HUDEP-2 (cell line): Measurements from ENCODE around the gene LAMB4.

ENCODE experiments used
- DNase-seq, 76 experiments: peaks; one replicate each; lab custom pipeline; 2025; ENCODE audit not compliant: unreplicated experiment in 76 of 76; lab: John Stamatoyannopoulos, UW

The LAMB4 gene

DNA sequence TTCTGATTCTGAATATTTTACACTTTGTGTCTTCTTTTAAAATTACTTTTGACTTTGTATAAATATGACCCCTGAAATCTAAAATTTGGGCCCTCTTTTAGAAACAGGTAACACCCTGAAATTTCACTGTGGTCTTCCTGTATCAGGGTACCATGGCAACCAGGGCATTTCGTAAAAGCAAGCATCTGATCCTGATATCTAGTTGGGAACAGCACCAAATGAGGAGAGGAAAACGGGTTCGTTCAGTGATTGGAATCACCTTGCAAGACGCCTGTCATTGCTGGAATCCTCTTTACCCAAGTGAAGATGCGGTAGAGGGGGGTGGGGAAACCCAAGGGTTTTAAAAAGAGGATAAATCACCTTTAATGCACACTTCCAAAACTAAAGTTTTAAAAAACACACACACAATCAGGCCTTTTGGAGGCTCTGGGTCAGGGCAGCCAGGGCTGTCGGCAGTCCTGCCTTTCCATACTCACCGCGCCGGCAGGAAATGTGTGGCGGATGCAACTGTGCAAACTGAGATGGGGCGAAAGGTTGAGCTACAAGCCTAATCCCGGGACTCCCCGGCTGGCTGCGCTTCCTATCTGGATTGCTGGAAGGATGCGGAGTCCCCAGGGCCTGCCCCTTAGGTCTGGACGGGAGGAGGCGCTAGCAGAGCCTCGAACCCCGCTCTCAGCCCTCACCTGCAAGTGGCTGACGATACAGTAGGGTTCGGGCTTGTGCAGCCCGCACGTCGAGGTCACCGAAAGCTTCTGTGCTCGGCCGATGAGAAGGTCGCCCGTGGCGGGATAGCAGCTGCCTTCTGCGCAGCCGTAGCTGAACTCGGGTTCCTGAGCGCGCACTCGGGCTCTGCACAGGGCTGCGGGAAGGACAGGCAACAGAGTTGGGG, 129.0 kb downstream of the LAMB4 start:
- no peak for DNase-seq

- DNase-seq: no peak
Measured at GRCh38 chr7:107999779-108000560, 130.2 kb downstream of the LAMB4 start.

DNA sequence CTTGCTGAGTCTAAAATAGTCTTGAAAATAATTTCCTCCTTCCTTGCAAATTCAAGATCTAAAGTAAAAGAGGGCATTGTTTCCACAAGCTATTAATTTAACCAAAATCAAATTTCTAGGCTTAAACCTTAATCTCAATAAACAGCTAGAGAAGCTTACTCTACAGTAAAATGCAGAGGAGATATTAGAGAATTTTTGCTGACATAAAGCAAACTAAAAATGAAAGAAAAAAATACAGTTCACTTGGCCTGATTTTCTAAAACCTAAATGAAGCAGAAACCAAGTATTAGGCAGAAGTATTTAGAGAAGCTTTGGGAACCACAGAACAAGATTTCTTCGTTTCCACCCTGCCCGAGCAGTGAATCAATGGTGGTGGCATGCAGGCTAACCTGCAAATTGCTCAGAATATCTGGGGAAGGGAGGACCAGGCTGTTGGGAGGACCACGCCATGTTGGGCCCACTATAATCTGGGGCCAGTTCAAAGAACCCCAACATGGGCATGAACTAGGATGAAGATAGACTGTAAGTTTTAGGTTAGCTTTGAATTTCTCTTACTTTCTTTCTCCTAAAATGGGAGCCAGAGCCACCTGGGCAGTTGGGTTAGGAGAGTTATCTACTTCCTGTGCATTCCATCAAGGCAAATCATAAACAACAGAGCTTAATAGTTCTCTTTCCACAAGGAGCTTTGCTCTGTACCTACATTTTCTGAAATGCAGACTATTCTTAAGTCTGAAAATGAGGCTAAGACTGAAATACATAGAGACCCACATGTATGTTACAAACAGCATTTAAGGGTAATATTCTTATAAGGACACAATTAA, 131.3 kb downstream of the LAMB4 start:
- DNase-seq: no peak

DNA sequence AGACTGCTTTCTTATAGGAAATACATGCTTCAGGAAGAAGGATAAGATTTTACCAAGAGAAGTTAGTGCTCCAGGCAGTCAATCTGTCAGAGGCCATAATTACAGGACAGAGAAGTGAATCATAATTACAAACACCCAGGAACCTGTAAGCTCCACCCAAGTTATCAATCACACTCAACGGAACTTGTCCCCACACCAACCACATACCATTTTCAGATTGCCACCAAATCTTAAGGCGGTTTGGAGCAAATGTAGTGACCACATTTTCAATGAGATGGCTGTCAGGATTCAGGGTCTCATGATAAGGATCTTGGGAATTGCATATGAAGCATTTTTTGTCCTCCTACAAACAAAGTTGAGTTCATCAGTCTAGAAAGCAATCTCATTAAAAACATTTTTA, 132.0 kb downstream of the LAMB4 start:
- DNase-seq: no peak

- DNase-seq: no peak
Measured at GRCh38 chr7:107996072-107996882, 133.9 kb downstream of the LAMB4 start.

DNA sequence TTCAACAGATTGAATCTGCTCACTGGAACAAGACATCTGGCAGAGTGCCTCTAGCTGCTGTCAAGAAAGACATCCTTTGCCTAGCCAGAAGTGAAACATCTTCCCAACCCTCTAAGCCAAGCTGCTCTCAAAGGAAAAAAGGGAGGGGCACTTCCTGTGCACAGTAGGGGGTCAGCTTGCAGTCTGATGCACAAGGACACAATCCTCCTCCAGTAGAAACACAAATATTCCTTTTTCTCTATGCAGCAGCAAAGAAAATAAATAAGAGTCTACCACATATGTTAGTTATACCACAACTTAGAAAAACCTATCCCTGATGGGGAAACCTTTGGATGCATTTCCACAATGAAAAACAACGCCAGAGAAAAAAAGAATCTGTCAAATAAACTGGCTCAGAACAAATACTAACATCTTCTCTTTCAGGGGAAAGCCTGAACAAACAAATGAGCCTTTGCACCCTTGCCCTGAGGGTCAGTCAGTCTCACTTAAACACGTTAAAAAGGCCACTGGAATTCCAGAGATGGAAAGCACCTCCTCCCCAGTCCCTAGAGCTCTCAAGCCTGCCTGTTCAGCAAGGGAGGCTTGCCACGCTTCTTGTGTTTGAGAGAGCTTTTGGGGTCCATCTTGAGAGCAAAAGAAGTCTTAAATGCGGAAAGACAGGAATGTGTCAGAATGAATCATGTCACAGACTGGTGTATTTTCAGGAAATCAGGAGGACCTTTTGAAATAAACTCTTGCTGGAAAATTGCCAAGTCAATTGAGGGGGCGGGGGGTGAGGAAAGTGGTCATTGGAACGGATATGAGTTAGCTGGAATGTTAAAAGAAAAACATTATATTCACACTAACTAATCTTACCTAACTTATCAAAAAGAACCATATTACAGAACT, 134.7 kb downstream of the LAMB4 start:
- DNase-seq: no peak

DNA sequence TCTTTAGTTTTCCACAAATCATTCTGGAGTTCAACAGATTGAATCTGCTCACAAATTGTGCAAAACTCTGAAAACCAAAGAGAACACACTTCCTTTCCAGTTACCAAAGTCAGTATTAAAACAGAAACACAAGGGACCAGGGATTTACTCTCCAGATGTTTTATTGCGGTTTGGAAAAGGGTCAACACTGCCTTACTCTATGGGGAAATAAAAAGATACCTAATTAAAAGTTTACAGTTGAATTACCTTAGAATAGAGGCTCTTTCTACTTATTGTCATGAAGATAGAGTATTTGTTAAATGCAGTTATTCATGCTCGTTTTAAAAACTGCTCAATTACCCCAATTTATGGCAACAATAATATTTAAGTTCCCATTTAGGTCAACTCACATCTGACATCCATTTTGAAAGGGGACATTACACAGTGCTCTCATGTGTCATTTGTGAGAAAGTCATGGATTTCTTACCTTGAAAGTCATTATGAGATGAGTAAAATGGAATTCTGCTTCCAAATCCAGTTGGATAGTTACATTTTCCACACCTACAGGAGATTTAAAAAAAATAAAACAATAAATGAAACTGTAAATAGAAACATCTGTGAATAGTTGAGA, 135.6 kb downstream of the LAMB4 start:
- no peak for DNase-seq

DNA sequence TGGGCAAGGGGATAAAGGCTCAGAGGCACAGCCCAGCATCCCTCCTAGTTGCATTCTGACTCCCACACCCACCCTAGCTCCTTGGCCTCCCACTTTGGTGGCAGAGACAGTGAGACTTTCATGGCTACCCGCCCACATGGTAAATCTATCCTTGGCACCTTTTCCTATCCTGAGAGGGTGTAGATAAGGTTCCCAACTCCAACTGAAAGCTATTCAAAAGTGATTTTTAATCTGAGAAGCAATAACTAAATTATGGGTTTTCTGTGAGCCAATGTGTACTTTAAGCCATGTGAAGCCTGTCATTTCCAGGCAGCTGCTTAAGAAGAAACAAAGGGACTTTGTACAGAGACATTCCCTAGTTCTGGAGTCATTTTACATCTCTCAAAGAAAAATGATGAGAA, 136.3 kb downstream of the LAMB4 start:
- DNase-seq: peak in 1 of 76 experiments; percentile 3

GRCh38 chr7:107989618-107990373, 140.4 kb downstream of the LAMB4 start:
- no peak for DNase-seq

GRCh38 chr7:107982918-107983389, 147.2 kb downstream of the LAMB4 start:
- DNase-seq: no peak

- no peak for DNase-seq
Measured at GRCh38 chr7:107982042-107982840, 147.9 kb downstream of the LAMB4 start.

- DNase-seq: no peak
Measured at GRCh38 chr7:107981466-107981865, 148.7 kb downstream of the LAMB4 start.

DNA sequence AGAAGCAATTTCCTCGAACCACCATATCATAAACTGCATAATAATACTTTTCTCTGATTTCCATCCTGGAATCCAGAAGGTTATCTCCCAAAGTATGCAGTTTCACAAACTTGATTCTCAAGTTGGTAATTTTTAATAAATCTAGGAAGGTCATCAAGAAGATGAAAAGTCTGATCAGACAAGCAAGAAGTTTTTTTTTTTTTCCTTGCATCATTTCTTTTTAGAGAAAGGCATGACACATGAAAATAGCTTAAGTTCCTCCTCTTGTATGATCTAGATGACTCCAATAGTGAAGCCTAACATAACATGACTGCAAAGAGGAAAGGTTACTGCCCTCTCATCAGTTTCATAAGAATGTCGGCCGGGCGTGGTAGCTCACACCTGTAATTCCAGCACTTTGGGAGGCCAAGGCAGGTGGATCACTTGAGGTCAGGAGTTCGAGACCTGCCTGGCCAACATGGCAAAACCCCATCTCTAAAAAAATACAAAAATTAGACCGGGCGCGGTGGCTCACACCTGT, 149.4 kb downstream of the LAMB4 start:
- DNase-seq: no peak

DNA sequence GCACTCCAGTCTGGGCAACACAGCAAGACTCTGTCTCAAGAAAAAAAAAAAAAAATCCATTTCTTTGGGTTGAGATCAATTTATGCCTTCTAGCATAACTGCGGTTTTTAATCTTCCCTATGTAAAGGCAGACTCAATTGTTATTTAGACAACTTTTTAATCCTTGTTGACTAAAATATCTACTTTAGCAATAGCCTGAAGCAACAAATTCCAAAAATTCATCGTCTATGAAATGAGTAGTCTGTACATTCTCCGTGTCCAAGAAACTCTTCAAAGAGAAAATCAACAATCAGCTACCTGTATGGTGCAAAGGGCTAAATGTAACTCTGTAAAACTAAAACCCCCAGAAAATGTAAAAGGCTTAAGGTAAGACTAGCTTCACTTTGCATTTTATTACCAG, 150.0 kb downstream of the LAMB4 start:
- DNase-seq: no peak

DNA sequence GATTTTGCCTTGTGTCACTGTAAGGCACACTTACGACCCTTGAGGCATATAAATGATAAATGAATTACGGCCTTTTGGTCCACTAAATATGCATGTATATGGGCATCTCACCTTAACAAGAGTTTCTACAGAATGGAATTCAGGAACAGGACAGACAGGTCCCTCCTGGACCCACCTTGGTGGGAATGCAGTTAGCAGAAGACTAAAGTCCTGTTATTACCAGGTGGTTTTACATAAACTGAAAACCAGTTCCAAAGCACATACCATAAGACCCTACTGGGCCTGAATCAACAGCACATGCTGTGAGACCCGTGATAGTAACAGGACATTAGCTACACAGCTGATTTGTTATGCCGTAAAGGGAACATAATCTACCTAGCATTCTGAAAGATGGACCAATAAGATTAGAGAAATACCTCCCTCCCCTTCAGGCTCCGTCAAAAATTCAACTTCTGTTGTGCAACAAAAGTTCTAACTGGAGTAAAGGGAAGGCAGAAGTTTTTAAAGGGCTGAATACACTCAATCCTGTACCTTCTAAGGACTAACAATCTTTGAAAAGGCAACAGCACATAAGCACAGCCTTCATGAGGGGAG, 151.2 kb downstream of the LAMB4 start:
- no peak for DNase-seq

DNA sequence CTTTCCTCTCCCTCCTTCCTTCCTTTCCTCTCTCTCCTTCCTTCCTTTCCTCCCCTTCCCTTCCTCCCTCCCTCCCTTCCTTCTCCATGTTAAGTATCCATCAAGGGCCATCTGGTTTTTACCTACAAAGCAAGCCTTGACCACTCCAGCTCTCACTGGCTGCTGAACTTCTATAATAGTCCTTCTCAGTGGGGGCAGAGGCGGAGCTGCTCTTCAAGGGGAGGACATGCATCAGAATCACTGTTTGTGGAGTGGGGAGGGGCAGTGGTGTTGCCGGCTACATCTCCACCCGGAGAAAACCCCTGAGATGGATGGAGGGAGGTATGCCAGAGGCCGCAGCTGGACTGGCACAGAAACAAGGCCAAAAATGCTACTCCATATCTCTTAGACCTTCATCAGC, 153.1 kb downstream of the LAMB4 start:
- DNase-seq: no peak

- DNase-seq: no peak
Measured at GRCh38 chr7:107976620-107977019, 153.5 kb downstream of the LAMB4 start.
